Smooth muscle cell (in vitro differentiated cells): ENCODE measurements around the gene A4GNT. TPM values are rescaled to one million over a fixed set of nuclear protein-coding genes. Genes with fewer than 3 reads are reported as not detected.

ENCODE experiments used
- DNase-seq: peaks from one replicate; lab custom pipeline; 2025; ENCODE audit not compliant: unreplicated experiment; lab: John Stamatoyannopoulos, UW
- H2AFZ ChIP-seq: fragments of 200-600 bp; sonication (generic); 2 replicates; pipeline ENCODE4 v1.6.0; 2016; ENCODE audit warnings: antibody characterized with exemption, low read depth, mild to moderate bottlenecking
- H3F3A ChIP-seq: fragments of 200-600 bp; sonication (generic); 2 replicates; pipeline ENCODE4 v1.6.0; 2017; ENCODE audit warnings: antibody characterized with exemption, low read depth
- H3K27ac ChIP-seq: fragments of 200-600 bp; sonication (generic); 2 replicates; pipeline ENCODE4 v1.5.1; 2016; ENCODE audit warnings: low read depth, mild to moderate bottlenecking
- H3K27me3 ChIP-seq: fragments of 200-600 bp; sonication (generic); 2 replicates; pipeline ENCODE4 v1.6.1; 2016; ENCODE audit warnings: low read depth, mild to moderate bottlenecking
- H3K36me3 ChIP-seq: fragments of 200-600 bp; sonication (generic); 2 replicates; pipeline ENCODE4 v1.5.1; 2016; ENCODE audit warnings: low read depth
- H3K4me1 ChIP-seq: fragments of 200-600 bp; sonication (generic); 2 replicates; pipeline ENCODE4 v1.5.1; 2016; ENCODE audit warnings: low read depth
- H3K4me2 ChIP-seq: fragments of 200-600 bp; sonication (generic); 2 replicates; pipeline ENCODE4 v1.6.0; 2016; ENCODE audit warnings: mild to moderate bottlenecking
- H3K4me3 ChIP-seq: fragments of 200-600 bp; sonication (generic); 2 replicates; pipeline ENCODE4 v1.5.1; 2016; ENCODE audit warnings: mild to moderate bottlenecking
- H3K79me2 ChIP-seq: fragments of 200-600 bp; sonication (generic); 2 replicates; pipeline ENCODE4 v1.6.0; 2016; ENCODE audit warnings: low read depth, mild to moderate bottlenecking
- H3K9ac ChIP-seq: fragments of 200-600 bp; sonication (generic); 2 replicates; pipeline ENCODE4 v1.6.0; 2016; ENCODE audit warnings: low read depth
- H3K9me3 ChIP-seq: fragments of 200-600 bp; sonication (generic); replicated peaks from 2 replicates; pipeline ENCODE4 v1.5.1; 2016; ENCODE audit warnings: low read depth
- H4K20me1 ChIP-seq: fragments of 200-600 bp; sonication (generic); 2 replicates; pipeline ENCODE4 v1.6.0; 2016; ENCODE audit warnings: low read depth
- WGBS: methylation state at CpG from one replicate; pipeline ENCODE4 v1.1.7; 2016; ENCODE audit warnings: low lambda C conversion rate; 5-methylcytosine and 5-hydroxymethylcytosine counted together
- polyA plus RNA-seq: library from polyadenylated mRNA; unstranded; fragments of >200 nt; fragmentation: Nextera tagmentation; extraction: Ambion mirVana; gene quantifications from 2 replicates; pipeline ENCODE4 v1.2.1, GENCODE V29; 2016
- total RNA-seq: library from RNA; depleted of rRNA; stranded (reverse); fragments of >200 nt; gene quantifications from 2 replicates; pipeline ENCODE4 v1.2.3, GENCODE V29; 2014
- TF ChIP-seq, protein P1 (sequence below): fragments of 200-600 bp; sonication (generic); IDR thresholded peaks from 2 replicates; pipeline ENCODE4 v1.5.1; 2017; ENCODE audit warnings: borderline replicate concordance, mild to moderate bottlenecking, antibody characterized with exemption; ENCODE audit not compliant: insufficient read depth, poor library complexity, severe bottlenecking

Gene A4GNT
- total and polyA plus RNA-seq, 2 experiments from 2014 or later, result not detected

DNA sequence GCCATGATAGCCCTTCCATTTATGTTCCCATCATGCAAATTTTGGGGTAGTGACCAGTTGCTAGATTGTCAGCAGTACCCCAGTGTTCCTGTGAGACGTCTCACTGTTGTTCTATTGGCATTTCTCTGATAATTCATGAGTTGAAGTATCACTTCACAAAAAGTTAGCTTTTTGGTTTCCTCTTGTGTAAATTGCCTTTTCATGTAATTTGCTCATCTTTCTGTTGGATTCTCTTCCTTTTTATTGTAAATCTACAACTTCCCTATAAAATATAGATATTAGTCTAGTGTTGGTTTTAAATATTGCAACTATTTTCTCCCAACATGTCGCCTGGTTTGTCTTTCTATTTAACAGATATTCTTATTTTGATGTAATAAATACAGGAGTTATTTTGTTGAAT is 7.5 kb upstream of the A4GNT start:
- Histone ChIP-seq H4K20me1 (no peaks in the 10 kb centered on the region), H3K9ac (no peak overlapping the region), H3K27me3 (no peaks in the 10 kb centered on the region), H3F3A (no peaks in the 10 kb centered on the region), H2AFZ (no peak overlapping the region), H3K79me2 (no peaks in the 10 kb centered on the region), H3K36me3 (no peaks in the 10 kb centered on the region), H3K27ac (no peak overlapping the region), H3K4me1 (no peaks in the 10 kb centered on the region), H3K4me3 (no peak overlapping the region), H3K9me3 (no peaks in the 10 kb centered on the region), H3K4me2 (no peak overlapping the region)
- no peak for DNase-seq
- TF ChIP-seq, protein P1, sequence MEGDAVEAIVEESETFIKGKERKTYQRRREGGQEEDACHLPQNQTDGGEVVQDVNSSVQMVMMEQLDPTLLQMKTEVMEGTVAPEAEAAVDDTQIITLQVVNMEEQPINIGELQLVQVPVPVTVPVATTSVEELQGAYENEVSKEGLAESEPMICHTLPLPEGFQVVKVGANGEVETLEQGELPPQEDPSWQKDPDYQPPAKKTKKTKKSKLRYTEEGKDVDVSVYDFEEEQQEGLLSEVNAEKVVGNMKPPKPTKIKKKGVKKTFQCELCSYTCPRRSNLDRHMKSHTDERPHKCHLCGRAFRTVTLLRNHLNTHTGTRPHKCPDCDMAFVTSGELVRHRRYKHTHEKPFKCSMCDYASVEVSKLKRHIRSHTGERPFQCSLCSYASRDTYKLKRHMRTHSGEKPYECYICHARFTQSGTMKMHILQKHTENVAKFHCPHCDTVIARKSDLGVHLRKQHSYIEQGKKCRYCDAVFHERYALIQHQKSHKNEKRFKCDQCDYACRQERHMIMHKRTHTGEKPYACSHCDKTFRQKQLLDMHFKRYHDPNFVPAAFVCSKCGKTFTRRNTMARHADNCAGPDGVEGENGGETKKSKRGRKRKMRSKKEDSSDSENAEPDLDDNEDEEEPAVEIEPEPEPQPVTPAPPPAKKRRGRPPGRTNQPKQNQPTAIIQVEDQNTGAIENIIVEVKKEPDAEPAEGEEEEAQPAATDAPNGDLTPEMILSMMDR, result no peak
- WGBS, result 94% methylated on average over 2 of the region's 2 CpGs

GRCh38 chr3:138137861-138138260 is 5.7 kb upstream of the A4GNT start:
- Histone ChIP-seq H3K4me1 (no peaks in the 10 kb centered on the region), H2AFZ (no peak overlapping the region), H3K9me3 (no peaks in the 10 kb centered on the region), H3K4me3 (no peak overlapping the region), H3K27me3 (no peaks in the 10 kb centered on the region), H3K36me3 (no peaks in the 10 kb centered on the region), H3F3A (no peaks in the 10 kb centered on the region), H3K9ac (no peak overlapping the region), H3K79me2 (no peaks in the 10 kb centered on the region), H3K27ac (no peak overlapping the region), H4K20me1 (no peaks in the 10 kb centered on the region), H3K4me2 (no peak overlapping the region)
- TF ChIP-seq, protein P1, result no peak
- WGBS, result 90% methylated on average over 2 of the region's 2 CpGs
- DNase-seq, result no peak

DNA sequence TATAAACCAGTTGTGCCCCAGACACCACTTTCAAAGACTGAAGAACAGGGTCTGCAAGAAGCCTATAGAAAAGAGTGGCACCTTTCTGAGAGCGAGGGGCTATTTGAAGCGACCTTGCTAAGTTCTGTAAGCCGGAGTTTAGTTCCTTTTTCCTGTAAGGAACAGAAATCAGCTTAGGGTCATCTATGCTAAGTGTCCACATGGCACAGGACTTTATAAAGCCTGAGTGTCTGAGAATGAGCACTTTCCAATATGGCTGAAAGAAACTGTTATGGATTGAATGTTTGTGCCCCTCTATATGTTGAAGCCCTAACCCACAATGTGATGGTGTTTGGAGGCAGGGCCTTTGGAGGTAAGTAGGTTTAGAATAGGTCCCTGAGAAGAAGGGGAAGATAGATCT is 4.0 kb upstream of the A4GNT start:
- no peaks in the 10 kb centered on the region for H4K20me1 ChIP-seq
- WGBS, result 91% methylated on average over 3 of the region's 3 CpGs
- H3K4me3 ChIP-seq, result no peak overlapping the region
- no peak overlapping the region for H3K27ac ChIP-seq
- H3K4me2 ChIP-seq, result no peak overlapping the region
- no peak for DNase-seq
- H2AFZ ChIP-seq, result no peak overlapping the region
- H3K9me3 ChIP-seq, result no peaks in the 10 kb centered on the region
- H3F3A ChIP-seq, result no peaks in the 10 kb centered on the region
- H3K4me1 ChIP-seq, result no peaks in the 10 kb centered on the region
- H3K9ac ChIP-seq, result no peak overlapping the region
- TF ChIP-seq, protein P1, result no peak
- no peaks in the 10 kb centered on the region for H3K36me3 ChIP-seq
- no peaks in the 10 kb centered on the region for H3K27me3 ChIP-seq
- H3K79me2 ChIP-seq, result no peaks in the 10 kb centered on the region

DNA sequence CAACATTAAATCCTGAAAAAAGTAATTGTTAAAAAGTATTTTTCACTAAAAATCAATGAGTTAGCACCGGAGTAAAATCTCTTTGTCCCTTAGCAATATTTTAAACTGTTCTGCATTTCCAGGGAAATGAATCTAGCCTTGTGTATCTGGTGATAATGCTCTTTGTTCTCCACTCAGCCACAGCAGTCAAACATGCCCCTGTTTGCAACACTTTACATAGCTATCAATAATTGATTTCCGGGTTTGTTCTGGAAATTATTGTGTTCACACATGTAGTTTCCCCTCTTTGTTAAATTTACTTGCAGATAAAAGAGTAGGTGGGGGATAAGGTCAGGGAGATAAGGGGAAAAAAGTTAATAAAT is 3.6 kb upstream of the A4GNT start:
- TF ChIP-seq, protein P1, result no peak

More for the DNA sequence above, 3.6 kb upstream of the A4GNT start:
- H2AFZ ChIP-seq, result no peak overlapping the region
- no peaks in the 10 kb centered on the region for H3K4me1 ChIP-seq
- H3K36me3 ChIP-seq, result no peaks in the 10 kb centered on the region
- H3K79me2 ChIP-seq, result no peaks in the 10 kb centered on the region
- no peak overlapping the region for H3K9ac ChIP-seq
- no peak overlapping the region for H3K4me3 ChIP-seq
- H4K20me1 ChIP-seq, result no peaks in the 10 kb centered on the region
- H3K27ac ChIP-seq, result no peak overlapping the region
- DNase-seq, result no peak
- WGBS, result 81% methylated on average over 2 of the region's 2 CpGs
- no peaks in the 10 kb centered on the region for H3K9me3 ChIP-seq
- H3K27me3 ChIP-seq, result no peaks in the 10 kb centered on the region
- H3F3A ChIP-seq, result no peaks in the 10 kb centered on the region
- H3K4me2 ChIP-seq, result no peak overlapping the region
